K562 (cell line): ENCODE data around the gene TEP1.

Source experiments
- CREM ChIP-seq: IDR thresholded peaks from 2 replicates; pipeline ENCODE4 v1.6.1; 2014; ENCODE audit warnings: antibody characterized with exemption, low read depth
- FOXO4 ChIP-seq: fragments of 450-650 bp; formaldehyde crosslinking; IDR thresholded peaks from 2 replicates; pipeline ENCODE4 v1.4.0; 2020; ENCODE audit warnings: mild to moderate bottlenecking, moderate library complexity
- TCF3 ChIP-seq: sonication (generic); formaldehyde crosslinking; IDR thresholded peaks from 2 replicates; pipeline ENCODE4 v1.4.0; 2020; ENCODE audit warnings: mild to moderate bottlenecking, missing genetic modification reagents

- TF ChIP-seq FOXO4 (CRISPR knock-in tag), result no peak
- no peak for TF ChIP-seq CREM
- TF ChIP-seq TCF3 (CRISPR knock-in tag), result no peak
Observed at GRCh38 chr14:20429801-20430669, 16.7 kb upstream of the TEP1 start.
